Measurements from ENCODE around the gene TEX12.

- TF ChIP-seq EZH2 (IDR thresholded peaks at IDR 0.05) (no peak), POLR2AphosphoS5 (IDR thresholded peaks at IDR 0.05; ENCODE audit: borderline replicate concordance, low read depth, low read length) (no peak), FOXP2 (optimal IDR thresholded peaks at IDR 0.05; ENCODE audit: control extremely low read depth, extremely low read length, insufficient read depth) (no peak)
Observed at GRCh38 chr11:112177589-112177988, 10.4 kb downstream of the TEX12 start.
